HG03342 (cell line): ENCODE data around the gene CELA1.
A peak's percentile ranks its signal among the peaks of the same experiment; 100 is the strongest.

Experiments
- ATAC-seq: cut with Tn5 transposase; IDR thresholded peaks from one replicate; pipeline ENCODE4 v1.9.1; 2021; ENCODE audit warnings: mild to moderate bottlenecking, moderate library complexity; ENCODE audit not compliant: unreplicated experiment

CELA1 gene

DNA sequence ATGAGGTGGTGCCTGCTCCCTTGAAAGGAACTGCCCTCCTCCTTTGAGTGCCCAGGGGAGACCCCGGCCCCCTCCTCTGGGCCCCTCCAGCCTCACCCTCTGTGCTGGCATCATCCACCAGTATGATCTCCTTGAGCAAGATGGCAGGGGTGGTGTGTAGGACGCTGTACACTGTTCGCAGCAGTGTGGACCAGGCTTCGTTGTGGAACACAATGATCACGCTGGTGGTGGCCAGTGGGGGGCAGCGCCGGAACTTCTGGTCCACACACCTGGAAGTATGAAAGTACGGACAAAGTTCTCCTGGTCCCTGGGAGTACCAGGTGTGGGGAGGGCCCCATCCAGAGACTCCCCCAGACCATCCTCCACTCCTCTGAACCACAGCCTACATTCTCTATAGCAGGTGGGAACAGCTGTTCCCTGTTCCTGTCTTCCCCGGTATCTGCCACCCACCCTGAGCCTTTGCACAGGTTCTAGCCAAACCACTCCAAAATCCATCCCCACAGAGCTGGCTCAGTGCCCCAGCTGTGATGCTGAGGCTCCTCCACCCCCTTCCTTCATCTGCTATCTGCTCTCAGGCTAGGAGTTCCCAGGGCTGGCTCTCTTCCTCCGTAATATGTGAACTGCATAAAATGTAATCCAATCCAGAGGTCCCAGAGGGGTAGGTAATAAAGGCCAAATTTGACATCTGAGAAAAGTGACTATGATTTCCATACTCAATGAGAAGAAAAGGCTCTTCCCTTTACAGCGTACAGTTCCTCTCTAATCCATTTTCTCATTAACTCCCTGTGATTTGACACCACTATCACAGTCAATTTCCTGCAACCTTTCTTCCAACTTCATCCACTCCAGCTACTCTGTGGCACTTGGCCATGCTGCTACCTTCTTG lies 30.9 kb upstream of the CELA1 start:
- ATAC-seq = no peak

DNA sequence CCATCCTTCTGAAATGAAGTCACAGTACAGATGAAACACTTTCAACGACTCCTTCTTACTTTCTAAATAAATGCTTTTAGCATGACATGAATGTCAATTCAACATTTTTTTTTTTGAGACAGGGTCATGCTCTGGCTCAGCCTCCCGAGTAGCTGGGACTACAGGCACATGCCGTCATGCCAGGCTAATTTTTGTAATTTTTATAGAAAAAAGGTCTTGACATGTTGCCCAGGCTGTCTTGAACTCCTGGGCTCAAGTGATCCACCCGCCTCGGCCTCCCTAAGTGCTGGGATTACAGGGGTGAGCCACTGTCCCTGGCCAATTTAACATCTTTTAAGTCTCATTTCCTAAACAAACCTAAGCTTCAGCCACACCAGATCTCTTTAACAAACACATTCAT lies 28.4 kb upstream of the CELA1 start:
- no peak for ATAC-seq

- no peak for ATAC-seq
Measured at GRCh38 chr12:51374361-51374760, 27.9 kb upstream of the CELA1 start.

- no peak for ATAC-seq
Measured at GRCh38 chr12:51373187-51373586, 26.7 kb upstream of the CELA1 start.

- ATAC-seq = no peak
Measured at GRCh38 chr12:51372021-51372420, 25.5 kb upstream of the CELA1 start.

DNA sequence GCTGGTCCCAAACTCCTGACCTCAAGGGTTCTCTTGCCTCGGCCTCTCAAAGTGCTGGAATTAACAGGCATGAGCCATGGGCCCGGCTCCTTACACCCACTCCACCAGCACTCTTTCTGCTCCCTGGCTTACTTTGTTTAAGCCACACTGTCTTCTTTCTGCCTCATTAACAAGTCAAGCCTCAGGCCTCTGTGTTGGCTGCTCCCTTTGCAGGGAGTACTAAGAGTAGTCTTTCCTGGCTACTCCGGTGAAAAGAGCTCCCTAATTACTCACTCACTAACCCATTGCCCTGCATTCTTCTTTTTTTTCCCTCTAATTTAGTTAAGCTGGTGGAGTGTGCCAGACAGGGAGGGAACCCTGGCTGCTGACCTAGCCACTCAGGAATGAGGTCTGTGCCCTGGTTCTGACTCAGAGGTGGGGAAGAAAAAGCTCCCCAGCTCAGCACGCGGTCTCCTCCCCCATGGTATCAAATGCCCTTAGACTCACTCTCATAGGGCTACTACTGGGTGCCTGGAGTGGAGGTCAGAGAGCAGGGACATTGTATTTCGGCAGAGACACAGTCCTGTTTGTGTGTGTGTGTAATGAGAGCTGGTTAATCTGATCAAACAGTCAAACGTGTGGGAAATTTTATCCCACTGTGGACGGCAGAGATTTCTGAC lies 24.9 kb upstream of the CELA1 start:
- ATAC-seq = no peak

DNA sequence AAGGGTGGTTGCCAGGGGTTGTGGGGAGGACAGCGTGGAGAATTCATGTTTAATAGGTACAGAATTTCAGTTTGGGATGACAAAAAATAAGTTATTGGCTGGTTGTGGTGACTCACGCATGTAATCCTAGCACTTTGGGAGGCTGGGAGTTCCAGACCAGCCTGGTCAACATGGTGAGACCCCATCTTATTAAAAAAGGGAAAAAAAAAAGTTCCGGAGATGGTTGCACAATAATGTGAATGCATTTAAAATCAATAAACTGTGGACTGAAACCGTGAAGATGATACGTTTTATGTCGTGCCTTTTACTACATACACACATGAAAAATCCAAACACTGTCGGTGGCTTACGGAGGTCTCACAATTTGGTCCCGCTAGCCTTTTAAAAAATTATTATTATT lies 24.2 kb upstream of the CELA1 start:
- ATAC-seq = no peak

- ATAC-seq = no peak
Measured at GRCh38 chr12:51369581-51369980, 23.1 kb upstream of the CELA1 start.

DNA sequence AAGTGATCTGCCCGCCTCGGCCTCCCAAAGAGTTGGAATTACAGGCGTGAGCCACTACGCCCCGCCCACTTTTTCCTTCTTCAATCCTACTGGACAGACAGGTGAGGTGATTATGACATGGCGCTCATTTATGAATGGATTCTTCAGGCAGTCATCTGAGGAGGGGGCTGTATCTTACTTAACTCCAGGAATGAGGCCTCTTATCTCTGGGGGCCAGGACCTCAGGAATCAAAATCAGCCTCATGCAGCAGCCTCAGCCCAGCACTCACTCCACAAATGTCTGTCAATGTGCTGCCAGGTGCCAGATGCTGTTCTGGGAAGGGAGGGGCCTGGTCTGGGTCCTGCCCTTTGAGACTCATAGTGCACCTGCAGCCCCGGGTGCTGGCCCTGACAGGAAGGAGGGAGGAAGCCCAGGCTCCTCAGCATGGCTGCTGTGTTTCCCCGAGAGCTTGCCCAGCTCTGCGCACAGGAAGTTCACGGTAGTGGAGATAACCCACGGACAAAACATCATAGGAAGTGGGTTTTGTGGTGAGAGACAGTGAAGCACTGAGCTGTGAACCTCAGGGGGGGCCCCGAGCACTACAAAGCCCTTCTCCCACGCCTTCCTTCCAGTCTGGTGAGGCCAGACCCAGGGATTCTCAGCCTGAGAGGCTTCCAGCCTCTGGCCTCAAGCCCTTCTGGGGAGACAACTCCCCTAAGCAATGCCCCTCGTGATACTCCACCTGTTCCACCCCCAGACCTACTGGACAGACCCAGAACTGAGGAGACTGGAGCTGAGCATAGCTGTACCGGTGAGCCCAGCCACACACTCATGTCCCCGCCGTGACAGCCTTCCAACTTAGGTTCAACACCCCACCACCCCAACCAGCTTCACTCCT lies 22.4 kb upstream of the CELA1 start:
- peak; percentile 98 for ATAC-seq

DNA sequence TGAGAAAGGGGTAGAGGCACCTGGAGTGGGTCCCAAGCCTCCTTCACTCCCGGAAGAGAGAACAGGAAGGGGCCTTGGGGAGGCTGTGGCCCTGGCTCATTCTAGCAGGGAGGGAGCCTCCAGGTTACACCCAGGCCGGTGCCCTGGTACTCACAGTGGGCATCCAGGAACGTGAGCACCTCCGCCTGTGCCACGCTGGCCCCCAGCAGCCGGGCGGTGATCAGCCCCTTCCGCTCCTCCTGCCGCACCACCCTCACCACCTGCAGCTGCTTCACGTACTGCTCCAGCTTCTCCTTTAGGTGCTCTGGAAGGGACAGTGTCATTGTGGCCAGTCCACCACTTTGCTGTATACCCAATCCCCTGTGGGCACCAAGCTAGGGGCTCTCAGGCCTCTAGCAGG lies 18.8 kb upstream of the CELA1 start:
- ATAC-seq = no peak

GRCh38 chr12:51364001-51364400 lies 17.5 kb upstream of the CELA1 start:
- ATAC-seq = no peak

GRCh38 chr12:51362747-51363342 lies 16.4 kb upstream of the CELA1 start:
- no peak for ATAC-seq

DNA sequence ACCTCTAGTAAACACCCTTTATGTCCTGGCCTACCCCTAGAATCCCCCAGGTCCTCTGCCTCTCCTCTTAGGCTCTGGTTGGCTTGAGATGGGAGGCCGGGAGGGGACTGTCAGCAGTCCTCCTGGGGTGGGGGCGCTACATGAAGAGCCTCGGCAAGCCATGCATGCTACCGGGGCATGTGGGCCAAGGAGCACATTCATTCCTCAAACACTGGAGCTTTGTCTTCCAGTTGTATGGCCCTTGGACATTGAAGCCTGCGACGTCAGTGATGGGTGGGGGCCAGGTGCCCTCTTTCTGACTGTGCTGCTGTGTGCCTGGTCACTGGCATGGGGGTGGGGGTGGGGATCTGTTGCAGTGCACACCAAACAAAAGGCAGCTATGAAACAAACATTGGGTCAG lies 15.8 kb upstream of the CELA1 start:
- no peak for ATAC-seq

- no peak for ATAC-seq
Measured at GRCh38 chr12:51361161-51362016, 14.9 kb upstream of the CELA1 start.

DNA sequence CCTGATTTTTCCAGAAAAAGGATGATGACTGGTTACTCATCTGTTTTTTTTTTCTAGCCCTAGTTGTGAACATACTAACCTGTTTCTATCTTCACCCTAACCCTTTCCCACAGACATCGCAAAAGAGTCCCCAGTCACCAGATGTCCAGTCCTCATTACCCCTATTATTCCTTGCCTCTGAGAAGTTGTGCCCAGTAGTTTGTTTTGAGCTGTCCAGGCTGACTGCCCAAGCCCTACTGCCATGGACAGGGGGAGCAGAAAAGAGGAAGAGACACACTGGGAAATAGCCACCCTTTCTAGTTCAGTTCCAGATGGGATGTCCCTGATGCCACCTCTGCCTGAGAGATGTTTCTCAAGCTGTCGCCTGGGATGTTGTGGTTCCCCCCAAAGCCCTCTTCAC lies 13.8 kb upstream of the CELA1 start:
- ATAC-seq = no peak

- ATAC-seq = no peak
Measured at GRCh38 chr12:51359851-51360250, 13.4 kb upstream of the CELA1 start.

GRCh38 chr12:51358496-51358895 lies 12.0 kb upstream of the CELA1 start:
- no peak for ATAC-seq

- no peak for ATAC-seq
Measured at GRCh38 chr12:51357374-51358047, 11.0 kb upstream of the CELA1 start.

DNA sequence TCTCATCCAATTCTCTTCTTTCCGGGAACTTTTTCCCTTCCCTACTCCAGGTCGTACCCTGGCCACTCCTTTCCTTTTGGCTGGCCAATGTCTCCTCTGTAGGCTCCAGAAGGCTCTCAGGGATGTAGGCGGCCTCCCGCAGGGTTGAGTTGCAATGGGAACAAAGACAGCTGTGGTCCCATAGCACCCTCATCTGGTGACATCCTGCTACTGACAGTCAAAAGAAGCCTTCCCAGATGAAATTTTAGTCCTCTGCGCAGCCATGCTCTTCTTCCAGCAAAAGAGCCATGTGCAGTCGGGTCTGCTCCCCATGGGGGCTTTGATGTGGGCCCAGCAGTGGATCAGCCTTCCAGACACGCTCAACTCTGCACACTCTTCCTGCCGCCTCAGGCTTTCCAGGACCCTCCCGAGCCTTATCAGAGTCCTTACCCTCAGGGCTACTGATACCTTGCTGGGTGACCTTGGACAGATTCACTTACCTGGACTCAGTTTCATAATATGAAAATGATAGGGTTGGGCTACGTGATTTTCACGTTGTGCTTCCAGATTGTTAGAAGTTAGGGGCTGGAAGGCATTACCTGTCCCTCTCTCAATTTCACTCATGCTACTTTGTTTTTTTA lies 5.5 kb upstream of the CELA1 start:
- no peak for ATAC-seq
